Activated naive CD8-positive, alpha-beta T cell treated with anti-CD3 and anti-CD28 coated beads, Interleukin-2, amount 10 ng/mL, durations not matched to agents 7 days and 5 days (primary cell): ENCODE measurements around the gene IDNK. TPM values are rescaled to one million over a fixed set of nuclear protein-coding genes. Genes with fewer than 3 reads are reported as not detected.
A peak's percentile ranks its signal among the peaks of the same experiment; 100 is the strongest.
"Not testable (repeated sequence)": the region's sequence is repeated elsewhere in the genome, so short reads cannot be mapped to it uniquely, and the experiment has no call there.

Experiments
- ATAC-seq: fragments of 150-1000 bp; cut with Tn5 transposase; one replicate; pipeline ENCODE4 v1.10.0; 2021; ENCODE audit warnings: low read depth, moderate library complexity
- POLR2A ChIA-PET: fragments of 350-600 bp; sonication (Branson Sonifier 250); formaldehyde crosslinking; loops from one replicate; lab custom pipeline; 2021; ENCODE audit warnings: antibody characterized with exemption; lab: Charles Lee
- DNase-seq: peaks from one replicate; pipeline ENCODE4 v3.0.0; 2021
- H3K27ac Mint-ChIP-seq: one replicate; pipeline ENCODE4 v1.8.0; 2022; ENCODE audit warnings: mild to moderate bottlenecking, mixed read lengths
- H3K27me3 Mint-ChIP-seq: one replicate; pipeline ENCODE4 v1.8.0; 2022; ENCODE audit warnings: mild to moderate bottlenecking, moderate library complexity, mixed read lengths
- H3K36me3 Mint-ChIP-seq: one replicate; pipeline ENCODE4 v1.8.0; 2021; ENCODE audit warnings: mild to moderate bottlenecking, mixed read lengths
- H3K4me1 Mint-ChIP-seq: one replicate; pipeline ENCODE4 v1.8.0; 2021; ENCODE audit warnings: mixed read lengths
- H3K4me3 Mint-ChIP-seq: one replicate; pipeline ENCODE4 v1.8.0; 2022; ENCODE audit warnings: mild to moderate bottlenecking, moderate library complexity, mixed read lengths
- H3K9me3 Mint-ChIP-seq: one replicate; pipeline ENCODE4 v1.8.0; 2021; ENCODE audit warnings: mixed read lengths
- total RNA-seq, 2 experiments: library from RNA; stranded (reverse); gene quantifications; one replicate each; pipeline ENCODE4 v1.2.3, GENCODE V29; 2021

IDNK gene
- total RNA-seq: 1 to 10 TPM; 8.3 to 9.8 TPM

DNA sequence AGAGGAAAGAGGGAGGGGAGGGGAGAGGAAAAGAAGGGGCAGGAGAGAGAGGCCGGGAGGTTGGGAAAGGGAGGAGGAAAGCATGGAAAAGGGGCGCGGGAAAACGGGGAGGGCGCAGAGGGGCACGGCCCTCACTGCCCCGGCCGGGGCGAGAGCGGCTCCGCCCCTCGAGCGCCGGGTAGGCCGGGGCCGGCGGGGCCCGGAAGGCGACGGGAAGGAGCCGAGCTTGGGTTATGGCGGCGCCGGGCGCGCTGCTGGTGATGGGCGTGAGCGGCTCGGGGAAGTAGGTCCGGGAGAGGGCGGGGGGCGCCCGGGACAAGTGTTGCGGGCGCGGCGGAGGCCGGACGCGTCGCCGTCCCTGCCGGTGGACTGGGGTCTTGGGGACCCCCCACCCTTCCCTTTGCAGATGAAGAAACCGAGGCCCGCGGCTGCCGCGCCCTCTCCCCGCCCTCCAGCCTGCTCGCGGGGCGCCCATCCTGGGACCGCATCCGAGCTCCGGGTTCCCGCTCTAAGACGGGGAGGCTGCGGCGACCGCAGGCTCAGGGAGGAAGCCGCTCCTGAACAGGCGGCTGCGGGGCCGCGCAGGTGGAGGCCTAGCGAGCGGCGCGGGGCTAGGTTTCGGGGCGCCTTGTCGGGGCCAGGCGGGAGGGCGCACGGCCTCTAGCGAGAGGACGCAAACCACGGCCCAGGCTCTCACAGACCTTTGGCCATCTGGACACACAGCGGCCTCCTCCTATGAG, at the start of gene IDNK:
IDNK (plus strand) TSS at position 205 of the 740 bp plus-strand sequence; CDS start at position 234, 29 bp downstream.
- peaks cover 21% of the 10 kb centered on the region for H3K4me1 Mint-ChIP-seq

DNA sequence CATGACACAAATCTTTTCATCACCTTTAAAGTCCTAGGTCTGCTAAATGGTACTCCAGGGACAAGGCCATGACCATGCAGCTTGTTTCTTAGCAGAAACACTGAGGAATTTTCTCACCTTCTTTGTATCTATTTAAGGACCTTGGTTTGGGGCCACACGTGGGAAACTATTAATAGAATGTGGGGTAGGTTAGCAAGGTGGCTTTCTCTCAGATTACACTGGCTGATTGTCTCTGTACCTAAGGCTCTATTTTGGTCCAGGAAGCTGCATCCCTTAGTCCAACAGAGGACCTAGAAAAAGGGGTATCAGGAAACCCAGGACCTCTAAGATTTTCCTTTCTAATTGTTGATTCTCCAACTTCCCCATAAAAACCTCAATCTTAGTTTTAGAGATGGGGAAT, 48.5 kb upstream of the IDNK start:
- Mint-ChIP-seq H3K36me3 (peaks cover 4% of the 10 kb centered on the region), H3K4me3 (no peak overlapping the region), H3K27ac (no peak overlapping the region), H3K9me3 (peaks cover 4% of the 10 kb centered on the region), H3K4me1 (peaks cover 8% of the 10 kb centered on the region), H3K27me3 (no peaks in the 10 kb centered on the region)
- POLR2A ChIA-PET: no interaction called here
- DNase-seq: no peak
- ATAC-seq: no peak

More for the DNA sequence above, at the start of gene IDNK:
- H3K4me3 Mint-ChIP-seq: peak within 1 kb of the TSS; percentile 88
- peak within 1 kb of the TSS; percentile 95 for H3K27ac Mint-ChIP-seq
- POLR2A ChIA-PET: interaction anchor here (0.5 to 3.4 kb wide), 10 partner anchors 14 to 298 kb away, joined by 3 to 45 read pairs (median 4); partner anchors contain the start of genes KIF27 and UBQLN1
- peaks cover 6% of the 10 kb centered on the region for H3K36me3 Mint-ChIP-seq
- DNase-seq (peak; percentile 82), ATAC-seq (peak; percentile 89)
- no peaks in the 10 kb centered on the region for H3K9me3 Mint-ChIP-seq
- H3K27me3 Mint-ChIP-seq: no peaks in the 10 kb centered on the region

DNA sequence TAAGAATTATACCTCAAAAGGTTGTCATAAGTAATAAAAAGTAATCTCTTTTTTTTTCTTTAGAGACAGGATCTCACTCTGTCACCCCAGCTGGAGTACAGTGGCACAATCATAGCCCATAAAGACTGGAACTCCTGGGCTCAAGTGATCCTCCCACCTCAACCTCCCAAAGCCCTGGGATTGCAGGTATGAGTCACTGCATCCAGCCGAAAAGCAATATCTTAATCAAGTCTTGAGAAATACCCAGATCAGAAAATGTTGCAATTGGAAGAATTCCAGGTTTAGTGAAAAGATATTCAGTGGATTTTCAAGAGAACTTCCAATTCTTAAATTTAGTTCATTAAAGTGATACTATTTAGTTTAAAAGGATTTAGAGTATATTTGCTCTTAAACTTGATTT, 40.9 kb upstream of the IDNK start:
- POLR2A ChIA-PET: no interaction called here
- ATAC-seq (no peak), DNase-seq (no peak)
- no peak overlapping the region for H3K27ac Mint-ChIP-seq
- H3K36me3 Mint-ChIP-seq: peaks cover 2% of the 10 kb centered on the region
- peaks cover 4% of the 10 kb centered on the region for H3K9me3 Mint-ChIP-seq
- H3K27me3 Mint-ChIP-seq: no peaks in the 10 kb centered on the region
- no peaks in the 10 kb centered on the region for H3K4me1 Mint-ChIP-seq
- H3K4me3 Mint-ChIP-seq: no peak overlapping the region

DNA sequence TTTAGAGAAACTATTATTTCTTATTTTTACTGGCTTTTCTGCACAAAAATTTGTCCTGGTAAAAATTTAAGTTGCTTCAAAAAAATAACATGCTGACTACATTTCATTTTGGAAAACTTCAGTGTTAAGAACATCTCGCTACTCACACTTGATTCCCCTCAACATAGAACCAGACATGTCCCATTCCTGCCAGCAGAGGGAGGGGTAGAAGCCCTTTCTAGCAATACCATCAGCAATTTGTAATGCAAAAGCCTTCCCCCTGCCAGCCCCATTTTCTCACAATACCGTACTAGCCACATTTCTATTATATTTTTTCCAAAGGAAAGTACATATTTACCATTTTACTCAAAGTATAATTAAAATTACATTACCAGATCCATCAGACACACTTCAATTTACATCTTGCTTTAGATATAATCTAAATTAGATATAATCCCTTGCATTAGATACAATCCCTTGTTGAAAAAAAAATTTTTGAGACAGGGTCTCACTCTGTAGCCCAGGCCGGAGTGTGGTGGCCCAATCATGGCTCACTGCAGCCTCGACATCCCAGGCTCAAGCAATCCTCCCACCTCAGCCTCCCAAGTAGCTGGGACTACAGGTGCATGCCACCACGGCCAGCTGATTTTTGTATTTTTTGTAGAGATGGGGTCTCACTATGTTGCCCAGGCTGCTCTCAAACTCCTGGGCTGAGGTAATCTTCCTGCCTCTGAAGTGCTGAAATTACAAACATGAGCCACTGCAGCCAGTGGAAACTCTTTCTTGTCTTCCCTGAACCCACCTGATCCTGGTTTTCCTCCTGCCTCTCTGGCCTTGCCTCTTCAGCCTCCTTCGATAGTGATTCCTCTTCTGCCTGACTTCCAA, 39.6 kb upstream of the IDNK start:
- ATAC-seq (no peak), DNase-seq (no peak)
- H3K4me1 Mint-ChIP-seq: no peaks in the 10 kb centered on the region
- H3K27ac Mint-ChIP-seq: no peak overlapping the region
- no peak overlapping the region for H3K4me3 Mint-ChIP-seq
- H3K27me3 Mint-ChIP-seq: no peaks in the 10 kb centered on the region
- H3K9me3 Mint-ChIP-seq: no peaks in the 10 kb centered on the region
- H3K36me3 Mint-ChIP-seq: no peaks in the 10 kb centered on the region
- POLR2A ChIA-PET: no interaction called here

DNA sequence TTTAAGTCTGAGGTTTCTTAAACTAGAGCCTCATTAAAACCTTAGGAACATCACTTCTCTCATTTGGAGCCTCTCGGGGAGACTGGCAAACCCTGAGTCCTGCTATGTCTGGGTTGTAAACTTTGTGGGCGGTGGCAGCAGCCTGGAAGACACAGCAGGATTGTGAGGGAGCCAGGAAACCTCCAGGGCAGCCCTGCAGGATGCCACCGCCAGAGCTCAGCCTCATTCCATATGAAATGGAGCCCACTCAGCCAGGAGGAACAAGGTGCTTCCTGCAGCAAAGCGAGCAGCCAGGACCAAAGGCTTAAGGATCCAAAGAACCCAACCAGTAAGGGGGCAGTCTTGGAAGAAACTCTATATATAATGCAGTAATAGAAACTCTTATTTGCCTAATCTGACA, 37.9 kb upstream of the IDNK start:
- H3K27ac Mint-ChIP-seq: no peak overlapping the region
- H3K4me1 Mint-ChIP-seq: no peaks in the 10 kb centered on the region
- H3K4me3 Mint-ChIP-seq: no peak overlapping the region
- no peak for DNase-seq
- H3K9me3 Mint-ChIP-seq: no peaks in the 10 kb centered on the region
- H3K36me3 Mint-ChIP-seq: no peaks in the 10 kb centered on the region
- ATAC-seq: no peak
- POLR2A ChIA-PET: no interaction called here
- H3K27me3 Mint-ChIP-seq: no peaks in the 10 kb centered on the region

DNA sequence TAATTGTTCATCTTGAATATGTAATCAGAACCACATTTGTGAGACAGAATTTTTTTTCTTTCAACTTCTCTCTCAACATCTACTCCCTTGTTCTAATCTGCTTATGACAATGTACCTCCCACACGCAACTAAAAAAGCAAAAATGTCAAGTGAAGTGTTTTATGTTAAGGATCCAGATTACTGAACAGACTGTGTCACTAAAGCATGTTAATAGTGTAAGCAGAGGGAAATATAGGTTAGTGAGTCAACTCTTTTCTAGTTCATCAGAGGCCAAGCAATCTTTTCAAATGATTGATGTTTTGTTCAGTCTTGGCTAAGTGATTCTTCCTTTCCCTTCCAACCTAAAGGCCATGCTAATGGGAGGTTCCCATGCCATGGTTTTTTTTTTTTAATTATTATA, 34.7 kb upstream of the IDNK start:
- Mint-ChIP-seq H3K4me3 (no peak overlapping the region), H3K4me1 (no peaks in the 10 kb centered on the region), H3K9me3 (no peaks in the 10 kb centered on the region), H3K36me3 (no peaks in the 10 kb centered on the region), H3K27ac (no peak overlapping the region), H3K27me3 (no peaks in the 10 kb centered on the region)
- no peak for DNase-seq
- no peak for ATAC-seq
- POLR2A ChIA-PET: no interaction called here

DNA sequence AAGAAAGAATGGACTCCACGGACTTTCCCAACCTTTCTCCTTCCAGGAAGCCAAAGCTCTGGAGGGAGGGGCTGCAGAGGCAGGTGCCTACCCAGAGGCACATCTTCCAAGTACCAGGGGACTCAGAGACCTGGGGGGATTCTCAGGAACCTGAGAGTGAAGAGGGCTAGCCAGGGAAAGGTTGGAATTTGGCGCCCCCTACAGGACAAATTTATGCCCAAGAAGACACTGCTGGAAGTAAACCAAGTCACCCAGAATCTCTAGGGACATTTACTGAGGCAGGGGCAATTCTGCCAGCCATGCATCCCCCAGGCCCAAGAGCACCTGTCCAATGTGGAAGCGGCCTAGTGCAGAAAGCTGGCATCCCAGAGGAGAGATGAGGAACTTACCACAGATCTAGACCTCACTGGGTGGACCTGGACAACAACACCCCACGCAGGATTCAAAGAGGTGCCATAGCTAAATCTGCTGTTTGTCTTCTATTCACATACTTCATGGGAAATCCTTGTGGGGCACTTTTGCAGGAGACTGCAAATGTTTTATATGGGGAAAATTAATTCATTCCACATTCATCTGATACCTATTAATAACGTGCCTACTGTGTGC, 25.9 kb upstream of the IDNK start:
- no peaks in the 10 kb centered on the region for H3K27me3 Mint-ChIP-seq
- H3K9me3 Mint-ChIP-seq: no peaks in the 10 kb centered on the region
- DNase-seq: peak; percentile 42
- no peaks in the 10 kb centered on the region for H3K4me1 Mint-ChIP-seq
- no peak overlapping the region for H3K4me3 Mint-ChIP-seq
- POLR2A ChIA-PET: no interaction called here
- no peak for ATAC-seq
- no peak overlapping the region for H3K27ac Mint-ChIP-seq
- H3K36me3 Mint-ChIP-seq: no peaks in the 10 kb centered on the region

DNA sequence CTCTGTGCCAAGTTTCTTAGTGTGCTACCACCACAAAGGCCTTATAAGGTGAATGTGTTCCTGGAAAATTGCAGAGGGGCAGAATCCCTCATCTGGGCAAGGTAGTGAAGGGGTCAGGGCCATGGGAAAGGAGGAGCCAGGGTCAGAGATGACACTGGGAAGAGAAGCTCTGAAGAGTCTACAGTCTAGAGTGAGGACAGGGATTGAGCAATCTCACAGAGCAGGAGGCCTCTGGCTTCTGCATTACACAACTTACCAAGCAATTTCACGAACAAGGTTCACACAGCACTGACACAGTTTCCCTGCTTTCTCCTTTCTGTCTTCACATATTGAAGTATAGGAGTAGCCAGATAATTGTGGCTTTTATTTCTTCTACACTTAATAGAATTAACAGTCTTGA, 24.5 kb upstream of the IDNK start:
- no peak for DNase-seq
- Mint-ChIP-seq H3K27ac (no peak overlapping the region), H3K4me1 (no peaks in the 10 kb centered on the region), H3K4me3 (no peak overlapping the region), H3K36me3 (no peaks in the 10 kb centered on the region), H3K27me3 (no peaks in the 10 kb centered on the region), H3K9me3 (no peaks in the 10 kb centered on the region)
- POLR2A ChIA-PET: no interaction called here
- ATAC-seq: no peak

DNA sequence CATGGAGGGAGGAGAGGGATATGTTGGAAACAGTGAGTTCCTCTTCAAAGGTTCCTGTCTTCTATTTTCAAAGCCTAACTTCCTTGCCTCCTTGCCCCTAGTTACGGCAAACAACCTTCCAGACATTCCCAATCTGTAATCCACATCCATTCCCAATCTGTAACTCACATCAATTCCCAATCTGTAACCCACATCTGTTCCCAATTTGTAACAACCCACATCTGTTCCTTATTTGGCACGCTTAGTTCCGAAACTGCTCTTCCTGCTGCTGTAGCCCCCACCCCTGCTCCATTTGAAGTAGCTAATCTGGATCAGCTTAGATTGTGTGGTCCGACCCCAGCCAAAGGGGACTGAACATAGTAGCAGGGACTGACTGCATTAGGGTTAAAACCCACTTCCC, 23.9 kb upstream of the IDNK start:
- Mint-ChIP-seq H3K4me1 (no peaks in the 10 kb centered on the region), H3K4me3 (no peak overlapping the region), H3K27ac (no peak overlapping the region), H3K36me3 (no peaks in the 10 kb centered on the region), H3K27me3 (no peaks in the 10 kb centered on the region), H3K9me3 (no peaks in the 10 kb centered on the region)
- DNase-seq (no peak), ATAC-seq (no peak)
- POLR2A ChIA-PET: no interaction called here

DNA sequence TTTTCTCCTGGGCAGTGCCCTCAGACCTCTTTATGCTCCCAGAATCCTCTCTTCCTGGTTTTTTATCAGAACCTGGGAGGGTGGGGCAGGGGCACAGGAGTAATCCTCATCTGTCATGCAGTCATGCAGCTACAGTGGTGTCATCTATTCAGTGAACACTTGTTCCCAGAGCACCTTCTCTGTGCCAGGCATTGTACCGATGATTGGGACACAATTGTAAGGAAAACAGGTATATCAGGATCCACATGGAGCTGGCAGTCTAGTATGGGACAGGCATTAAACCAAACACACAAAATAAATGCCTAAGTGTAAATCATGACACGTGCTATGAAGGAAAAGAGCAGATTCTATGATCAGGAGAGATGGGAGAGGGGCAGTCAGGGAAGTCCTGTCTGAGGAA, 21.5 kb upstream of the IDNK start:
- no peak overlapping the region for H3K4me3 Mint-ChIP-seq
- no peaks in the 10 kb centered on the region for H3K4me1 Mint-ChIP-seq
- H3K27me3 Mint-ChIP-seq: no peaks in the 10 kb centered on the region
- DNase-seq: no peak
- no peak for ATAC-seq
- H3K36me3 Mint-ChIP-seq: no peaks in the 10 kb centered on the region
- no peaks in the 10 kb centered on the region for H3K9me3 Mint-ChIP-seq
- no peak overlapping the region for H3K27ac Mint-ChIP-seq
- POLR2A ChIA-PET: no interaction called here

DNA sequence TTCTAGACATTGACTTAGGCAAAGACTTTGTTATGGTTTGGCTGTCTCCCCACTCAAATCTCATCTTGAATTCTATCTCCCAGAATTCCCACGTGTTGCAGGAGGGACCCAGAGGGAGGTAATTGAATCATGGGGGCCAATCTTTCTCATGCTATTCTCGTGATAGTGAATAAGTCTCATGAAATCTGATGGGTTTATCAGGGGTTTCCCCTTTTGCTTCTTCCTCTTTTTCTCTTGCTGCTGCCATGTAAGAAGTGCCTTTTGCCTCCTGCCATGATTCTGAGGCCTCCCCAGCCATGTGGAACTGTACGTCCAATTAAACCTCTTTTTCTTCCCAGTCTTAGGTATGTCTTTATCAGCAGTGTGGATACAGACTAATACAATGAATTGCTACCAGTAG, 15.3 kb upstream of the IDNK start:
- H3K36me3 Mint-ChIP-seq, H3K4me3 Mint-ChIP-seq, DNase-seq, H3K27ac Mint-ChIP-seq, H3K27me3 Mint-ChIP-seq, H3K9me3 Mint-ChIP-seq, H3K4me1 Mint-ChIP-seq, POLR2A ChIA-PET, ATAC-seq: not testable (repeated sequence)

DNA sequence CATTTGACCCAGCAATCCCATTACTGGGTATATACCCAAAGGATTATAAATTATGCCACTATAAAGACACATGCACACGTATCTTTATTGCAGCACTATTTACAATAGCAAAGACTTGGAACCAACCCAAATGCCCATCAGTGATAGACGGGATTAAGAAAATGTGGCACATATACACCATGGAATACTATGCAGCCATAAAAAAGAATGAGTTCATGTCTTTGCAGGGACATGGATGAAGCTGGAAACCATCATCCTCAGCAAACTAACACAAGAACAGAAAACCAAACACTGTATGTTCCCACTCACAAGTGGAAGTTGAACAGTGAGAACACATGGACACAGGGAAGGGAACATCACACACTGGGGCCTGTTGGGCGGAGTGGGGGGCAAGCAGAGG, 9.6 kb upstream of the IDNK start:
- H3K36me3 Mint-ChIP-seq, H3K4me1 Mint-ChIP-seq, H3K27ac Mint-ChIP-seq, POLR2A ChIA-PET, H3K4me3 Mint-ChIP-seq, ATAC-seq, DNase-seq, H3K9me3 Mint-ChIP-seq: not testable (repeated sequence)
- peaks cover 11% of the 10 kb centered on the region for H3K27me3 Mint-ChIP-seq

DNA sequence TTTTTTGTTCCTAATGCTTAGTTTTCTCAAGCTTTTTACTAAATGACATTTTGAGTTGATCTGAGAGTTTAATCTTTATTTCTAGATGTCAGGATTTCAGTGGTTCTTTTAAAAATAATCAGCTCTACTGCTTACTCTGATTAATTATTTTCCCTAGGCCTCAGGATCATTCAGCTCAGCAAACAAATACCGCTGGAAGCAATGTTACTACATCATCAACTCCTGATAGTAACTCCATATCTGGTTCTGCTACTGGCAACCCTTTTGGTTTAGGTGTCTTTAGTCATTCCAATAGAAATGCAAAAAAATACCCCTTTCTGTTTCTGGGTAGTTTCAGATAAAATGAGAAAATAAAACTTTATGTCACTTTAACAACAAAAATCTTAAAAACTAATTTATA, 5.6 kb upstream of the IDNK start:
- Mint-ChIP-seq H3K9me3 (peaks cover 2% of the 10 kb centered on the region), H3K27ac (no peak overlapping the region), H3K36me3 (no peaks in the 10 kb centered on the region), H3K27me3 (peaks cover 7% of the 10 kb centered on the region), H3K4me3 (no peak overlapping the region), H3K4me1 (peaks cover 6% of the 10 kb centered on the region)
- no peak for DNase-seq
- no peak for ATAC-seq
- POLR2A ChIA-PET: no interaction called here
